BLaER1 (cell line): ENCODE measurements around the gene DNAH11.

Experiments
- H3K27ac ChIP-seq: shearing (Covaris generic); formaldehyde crosslinking; 2 replicates; pipeline ENCODE4 v1.8.1; 2022
- H3K27me3 ChIP-seq: shearing (Covaris generic); formaldehyde crosslinking; 2 replicates; pipeline ENCODE4 v1.8.1; 2022
- H3K36me3 ChIP-seq: shearing (Covaris generic); formaldehyde crosslinking; 2 replicates; pipeline ENCODE4 v1.8.1; 2022
- H3K4me1 ChIP-seq: shearing (Covaris generic); formaldehyde crosslinking; 2 replicates; pipeline ENCODE4 v1.8.1; 2022
- H3K4me2 ChIP-seq: shearing (Covaris generic); formaldehyde crosslinking; 2 replicates; pipeline ENCODE4 v1.8.1; 2022
- H3K4me3 ChIP-seq: shearing (Covaris generic); formaldehyde crosslinking; 2 replicates; pipeline ENCODE4 v1.8.1; 2022
- H3K9ac ChIP-seq: shearing (Covaris generic); formaldehyde crosslinking; 2 replicates; pipeline ENCODE4 v1.8.1; 2022
- H3K9me3 ChIP-seq: shearing (Covaris generic); formaldehyde crosslinking; 2 replicates; pipeline ENCODE4 v1.8.1; 2022
- H4K20me1 ChIP-seq: shearing (Covaris generic); formaldehyde crosslinking; 2 replicates; pipeline ENCODE4 v1.8.1; 2022
- Cebpa-rat ChIP-seq: shearing (Covaris generic); IDR thresholded peaks from 2 replicates; pipeline ENCODE4 v1.8.1; 2022

The DNAH11 gene

DNA sequence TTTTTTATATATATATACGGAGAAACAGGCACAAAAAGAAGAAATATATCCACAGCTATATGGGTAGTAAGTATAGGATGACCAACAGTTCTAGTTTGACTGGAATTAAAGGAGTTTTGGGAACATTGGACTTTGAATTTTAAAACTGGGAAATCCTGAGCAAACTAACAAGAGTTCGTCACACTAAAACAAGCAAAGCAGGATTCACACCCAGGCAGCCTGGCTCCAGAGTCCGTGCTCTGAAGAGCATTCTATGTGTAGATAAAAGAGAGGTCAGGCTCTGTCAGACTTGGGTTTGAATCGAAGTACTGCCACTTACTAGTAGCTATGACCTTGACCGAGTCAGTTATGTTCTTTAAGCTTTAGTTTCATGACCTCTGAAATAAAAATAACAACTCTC lies 191.0 kb downstream of the DNAH11 start:
- no peak overlapping the region for H3K9ac ChIP-seq
- no peaks in the 10 kb centered on the region for H3K4me1 ChIP-seq
- H3K27ac ChIP-seq: no peak overlapping the region
- H3K9me3 ChIP-seq: no peaks in the 10 kb centered on the region
- H3K4me2 ChIP-seq: no peak overlapping the region
- no peaks in the 10 kb centered on the region for H3K36me3 ChIP-seq
- H3K27me3 ChIP-seq: no peaks in the 10 kb centered on the region
- no peaks in the 10 kb centered on the region for H4K20me1 ChIP-seq
- TF ChIP-seq Cebpa-rat: no peak
- no peak overlapping the region for H3K4me3 ChIP-seq

DNA sequence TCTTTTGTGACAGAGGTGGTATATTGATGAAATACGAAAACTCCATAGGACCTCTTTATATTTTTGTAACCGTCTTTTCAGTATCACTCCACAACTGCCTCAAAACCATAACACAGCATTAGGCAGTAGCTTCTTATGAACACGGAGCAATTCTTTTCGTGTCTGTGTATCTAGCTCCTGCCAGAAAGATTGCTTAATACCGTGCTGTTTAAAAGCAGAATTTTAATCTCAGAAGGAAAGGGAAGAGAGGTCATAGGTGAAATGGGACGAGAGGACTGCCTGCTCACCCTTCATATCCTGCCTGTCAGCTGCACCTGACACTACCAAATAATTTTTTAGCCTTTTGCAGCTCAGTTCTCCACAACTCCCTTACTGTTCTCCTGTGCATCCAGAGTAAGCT lies 200.7 kb downstream of the DNAH11 start:
- H3K4me3 ChIP-seq: no peak overlapping the region
- H4K20me1 ChIP-seq: no peaks in the 10 kb centered on the region
- H3K9me3 ChIP-seq: no peaks in the 10 kb centered on the region
- no peak overlapping the region for H3K9ac ChIP-seq
- no peak overlapping the region for H3K4me2 ChIP-seq
- H3K4me1 ChIP-seq: no peaks in the 10 kb centered on the region
- H3K27ac ChIP-seq: no peak overlapping the region
- H3K36me3 ChIP-seq: no peaks in the 10 kb centered on the region
- no peak for TF ChIP-seq Cebpa-rat
- H3K27me3 ChIP-seq: no peaks in the 10 kb centered on the region

DNA sequence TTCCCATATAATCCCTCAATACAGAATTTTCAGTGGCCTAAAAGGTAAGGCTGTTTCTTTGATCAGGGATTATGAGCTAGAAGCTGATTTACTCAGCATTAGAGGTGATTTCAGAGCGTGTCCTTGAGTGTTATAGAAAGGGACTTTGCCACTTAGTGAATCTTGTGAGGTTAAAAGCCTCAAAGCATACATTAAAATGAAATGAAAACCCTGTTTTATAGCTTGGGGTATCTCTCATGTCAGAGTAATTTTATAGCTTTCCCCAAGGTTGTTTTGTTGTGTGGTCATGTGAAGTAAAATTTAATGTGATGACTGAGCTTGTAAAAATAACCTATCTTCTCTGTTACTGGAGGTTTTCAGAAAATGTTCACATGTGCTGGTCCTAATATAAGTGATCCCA lies 204.1 kb downstream of the DNAH11 start:
- H3K4me1 ChIP-seq: no peaks in the 10 kb centered on the region
- no peak overlapping the region for H3K9ac ChIP-seq
- no peaks in the 10 kb centered on the region for H3K27me3 ChIP-seq
- no peak for TF ChIP-seq Cebpa-rat
- H3K9me3 ChIP-seq: no peaks in the 10 kb centered on the region
- H4K20me1 ChIP-seq: no peaks in the 10 kb centered on the region
- no peak overlapping the region for H3K4me2 ChIP-seq
- H3K36me3 ChIP-seq: no peaks in the 10 kb centered on the region
- H3K4me3 ChIP-seq: no peak overlapping the region
- H3K27ac ChIP-seq: no peak overlapping the region

DNA sequence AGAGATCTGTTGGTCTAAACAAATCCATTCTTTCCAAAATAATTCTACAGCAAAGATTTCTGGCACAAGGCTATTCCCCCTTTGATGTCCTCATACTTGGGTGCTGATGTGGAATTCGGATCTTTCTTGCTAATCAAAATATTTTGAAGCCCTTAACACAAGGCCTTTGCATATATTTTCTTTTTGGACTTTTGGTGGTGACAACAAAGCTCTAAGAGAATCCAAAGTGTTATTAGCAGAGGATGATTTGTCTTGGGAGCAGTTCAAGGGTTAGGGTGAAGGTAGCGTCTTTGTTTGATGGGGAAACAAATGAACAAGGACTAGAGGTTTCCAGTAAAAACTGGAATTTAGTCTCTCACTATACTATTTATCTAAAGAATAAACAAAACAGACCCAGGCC lies 205.0 kb downstream of the DNAH11 start:
- Histone ChIP-seq H3K27ac (no peak overlapping the region), H3K4me1 (no peaks in the 10 kb centered on the region), H3K9me3 (no peaks in the 10 kb centered on the region), H3K4me3 (no peak overlapping the region), H3K27me3 (no peaks in the 10 kb centered on the region), H4K20me1 (no peaks in the 10 kb centered on the region), H3K36me3 (no peaks in the 10 kb centered on the region), H3K9ac (no peak overlapping the region), H3K4me2 (no peak overlapping the region)
- TF ChIP-seq Cebpa-rat: no peak

DNA sequence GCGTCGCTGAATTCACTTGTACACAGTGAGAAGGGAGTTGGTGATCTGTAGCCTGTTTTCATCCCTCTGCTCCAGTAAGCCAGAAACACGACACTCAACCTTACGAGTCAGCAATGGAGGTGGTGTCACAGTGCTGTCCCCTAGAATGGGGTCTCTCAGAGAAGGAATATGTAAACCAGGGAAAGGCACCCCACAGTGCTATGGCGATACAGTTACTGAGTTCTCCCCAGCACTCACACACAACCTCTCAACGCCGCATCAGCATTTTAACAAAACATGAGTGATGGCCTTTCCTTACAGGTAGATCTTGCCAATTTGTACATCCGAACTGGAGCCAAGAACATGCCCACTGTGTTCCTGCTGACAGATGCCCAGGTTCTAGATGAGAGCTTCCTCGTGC lies 206.5 kb downstream of the DNAH11 start:
- Histone ChIP-seq H4K20me1 (no peaks in the 10 kb centered on the region), H3K27ac (no peak overlapping the region), H3K4me2 (no peak overlapping the region), H3K36me3 (no peaks in the 10 kb centered on the region), H3K9ac (no peak overlapping the region), H3K4me1 (no peaks in the 10 kb centered on the region), H3K27me3 (no peaks in the 10 kb centered on the region), H3K4me3 (no peak overlapping the region), H3K9me3 (no peaks in the 10 kb centered on the region)
- TF ChIP-seq Cebpa-rat: no peak

DNA sequence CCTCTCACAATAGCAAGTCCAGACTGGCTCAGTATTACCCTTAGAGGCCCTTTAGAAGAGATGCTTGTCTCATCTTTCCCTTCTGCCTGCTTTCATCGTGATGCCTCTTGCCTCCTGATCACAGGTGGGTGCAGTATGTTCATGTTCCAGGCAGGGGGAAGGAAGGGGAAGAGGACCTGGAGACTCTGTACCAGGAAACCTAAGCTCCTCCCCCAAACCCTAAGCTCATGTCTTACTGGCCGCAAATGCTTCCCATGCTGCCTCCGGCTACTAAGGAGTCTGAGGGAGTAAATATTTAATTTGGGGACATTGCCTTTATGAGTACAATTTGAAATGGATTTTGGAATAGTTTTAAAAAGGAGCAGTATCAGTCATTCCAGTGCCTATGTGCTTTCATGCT lies 210.2 kb downstream of the DNAH11 start:
- Histone ChIP-seq H4K20me1 (no peaks in the 10 kb centered on the region), H3K27me3 (no peaks in the 10 kb centered on the region), H3K9ac (no peak overlapping the region), H3K4me2 (no peak overlapping the region), H3K4me1 (no peaks in the 10 kb centered on the region), H3K4me3 (no peak overlapping the region), H3K36me3 (no peaks in the 10 kb centered on the region), H3K27ac (no peak overlapping the region), H3K9me3 (no peaks in the 10 kb centered on the region)
- no peak for TF ChIP-seq Cebpa-rat

DNA sequence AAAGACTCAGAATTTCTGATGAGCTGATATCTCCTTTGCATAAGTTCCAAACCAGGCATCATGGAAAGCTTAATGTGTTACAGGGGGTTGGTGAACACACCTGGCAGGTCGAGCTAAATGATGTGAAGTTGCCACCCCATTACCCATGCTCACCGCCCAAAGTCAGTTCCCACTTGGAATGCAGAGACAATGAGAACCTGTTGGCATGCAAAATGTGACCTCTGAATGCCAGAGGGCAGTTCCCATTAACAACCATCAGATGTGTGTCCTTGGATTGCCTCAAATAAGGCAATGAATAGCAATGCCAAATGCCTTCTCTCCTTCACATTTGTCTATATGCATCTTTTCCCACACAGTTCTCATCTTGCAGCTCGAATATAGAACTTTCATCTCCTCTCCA lies 212.1 kb downstream of the DNAH11 start:
- H4K20me1 ChIP-seq: no peaks in the 10 kb centered on the region
- H3K9ac ChIP-seq: no peak overlapping the region

DNA sequence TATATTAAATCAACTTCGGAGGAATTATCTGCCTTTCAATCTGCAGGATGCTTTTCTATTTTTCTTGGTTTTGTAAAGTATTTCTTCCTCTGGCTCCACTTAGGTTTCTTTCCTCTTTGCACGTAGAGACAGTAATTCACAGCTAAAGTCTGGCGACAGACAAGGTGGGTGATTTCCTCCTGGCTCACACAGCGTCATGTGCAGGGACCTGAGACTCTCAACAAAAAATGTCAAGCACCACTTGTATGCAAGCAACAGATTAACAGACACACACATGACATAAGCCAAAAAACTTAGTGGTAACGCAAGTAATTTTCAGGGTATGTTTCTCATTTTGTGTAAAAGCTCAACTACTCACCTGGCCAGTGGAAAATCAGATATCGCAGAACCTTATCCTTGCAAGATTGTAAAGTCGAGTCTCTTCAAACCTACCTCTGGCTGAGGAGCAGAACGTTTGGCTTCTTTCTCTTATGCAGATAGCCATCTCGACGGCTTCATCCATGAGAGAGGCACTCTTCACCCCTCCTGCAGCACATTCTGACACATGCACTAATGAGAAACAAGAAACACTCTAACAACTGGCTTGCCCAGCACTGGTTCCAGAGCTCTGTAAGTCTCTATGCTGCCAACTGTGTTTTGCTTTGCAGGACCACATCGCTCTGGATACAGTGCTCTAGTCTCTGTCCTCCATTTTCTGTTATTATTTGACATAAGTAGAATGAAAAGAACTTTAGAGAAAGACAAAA lies 214.9 kb downstream of the DNAH11 start:
- H3K4me3 ChIP-seq: no peak overlapping the region
- no peaks in the 10 kb centered on the region for H3K9me3 ChIP-seq
- H3K36me3 ChIP-seq: no peaks in the 10 kb centered on the region
- no peaks in the 10 kb centered on the region for H4K20me1 ChIP-seq
- no peaks in the 10 kb centered on the region for H3K4me1 ChIP-seq
- no peak overlapping the region for H3K4me2 ChIP-seq
- H3K27ac ChIP-seq: no peak overlapping the region
- H3K27me3 ChIP-seq: no peaks in the 10 kb centered on the region
- H3K9ac ChIP-seq: no peak overlapping the region
- no peak for TF ChIP-seq Cebpa-rat

More for the DNA sequence above, 212.1 kb downstream of the DNAH11 start:
- Histone ChIP-seq H3K4me1 (no peaks in the 10 kb centered on the region), H3K4me3 (no peak overlapping the region), H3K4me2 (no peak overlapping the region), H3K9me3 (no peaks in the 10 kb centered on the region), H3K27me3 (no peaks in the 10 kb centered on the region), H3K36me3 (no peaks in the 10 kb centered on the region), H3K27ac (no peak overlapping the region)
- TF ChIP-seq Cebpa-rat: no peak

DNA sequence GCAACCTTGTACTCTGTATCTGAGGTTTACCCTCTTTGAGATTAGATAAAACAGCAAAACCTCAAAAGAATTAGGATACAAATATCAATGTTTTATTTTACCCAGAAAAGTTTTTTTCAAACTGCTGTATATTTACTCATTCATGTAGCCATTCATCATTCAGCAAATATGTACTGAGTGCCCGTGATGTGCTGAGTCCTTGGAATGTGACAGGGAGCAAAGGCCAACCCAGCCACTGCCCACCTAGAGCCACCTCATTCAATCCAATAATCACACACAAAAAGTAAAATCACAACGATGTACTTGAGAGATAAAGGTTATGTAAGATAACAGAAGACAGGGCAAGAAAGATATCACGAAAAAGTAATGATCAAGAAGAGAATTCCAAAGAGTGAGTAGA lies 215.4 kb downstream of the DNAH11 start:
- no peak overlapping the region for H3K4me3 ChIP-seq
- no peak overlapping the region for H3K9ac ChIP-seq
- H3K4me2 ChIP-seq: no peak overlapping the region
- no peaks in the 10 kb centered on the region for H3K27me3 ChIP-seq
- no peaks in the 10 kb centered on the region for H3K9me3 ChIP-seq
- no peaks in the 10 kb centered on the region for H4K20me1 ChIP-seq
- no peaks in the 10 kb centered on the region for H3K4me1 ChIP-seq
- no peaks in the 10 kb centered on the region for H3K36me3 ChIP-seq
- TF ChIP-seq Cebpa-rat: no peak
- no peak overlapping the region for H3K27ac ChIP-seq

DNA sequence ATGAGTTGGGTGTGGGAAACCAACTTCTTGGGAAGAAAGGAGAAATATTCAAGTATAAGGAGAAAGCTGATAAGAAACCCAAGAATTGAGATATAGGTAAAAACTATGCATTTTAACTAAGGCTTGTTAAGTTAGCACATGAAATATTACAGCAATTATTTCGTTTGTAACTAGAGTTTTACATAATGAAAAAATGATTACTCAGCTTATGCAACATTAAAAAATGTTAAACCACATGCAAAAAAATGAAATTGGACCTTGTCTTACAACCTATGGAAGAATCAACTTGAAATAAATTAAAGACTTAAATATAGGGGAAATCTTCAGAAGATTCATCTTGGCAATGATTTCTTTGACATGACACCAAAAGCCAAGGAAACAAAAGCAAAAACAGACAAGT lies 219.6 kb downstream of the DNAH11 start:
- Histone ChIP-seq H3K4me3 (no peak overlapping the region), H3K27me3 (no peaks in the 10 kb centered on the region), H3K27ac (no peak overlapping the region), H3K9ac (no peak overlapping the region), H3K9me3 (no peaks in the 10 kb centered on the region), H4K20me1 (no peaks in the 10 kb centered on the region), H3K4me1 (peaks cover 24% of the 10 kb centered on the region), H3K4me2 (no peak overlapping the region), H3K36me3 (no peaks in the 10 kb centered on the region)
- TF ChIP-seq Cebpa-rat: no peak

DNA sequence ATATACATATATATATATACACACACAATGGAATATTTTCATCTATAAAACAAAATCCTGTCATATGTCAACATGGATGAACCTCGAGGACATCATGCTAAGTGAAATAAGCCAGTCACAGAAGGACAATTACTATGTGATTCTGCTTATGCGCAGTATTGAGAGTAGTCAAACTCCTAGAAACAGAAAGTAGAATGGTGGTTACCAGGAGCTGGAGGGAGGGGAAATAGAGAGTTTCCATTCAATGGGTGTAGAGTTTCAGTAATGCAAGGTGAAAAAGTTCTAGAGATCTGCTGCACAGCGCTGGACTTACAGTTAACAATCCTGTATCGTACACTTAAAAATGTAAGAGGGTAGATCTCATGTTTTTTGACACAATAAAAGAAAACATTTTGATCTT lies 221.0 kb downstream of the DNAH11 start:
- no peaks in the 10 kb centered on the region for H3K36me3 ChIP-seq
- no peaks in the 10 kb centered on the region for H4K20me1 ChIP-seq
- no peak for TF ChIP-seq Cebpa-rat
- H3K4me2 ChIP-seq: no peak overlapping the region
- no peaks in the 10 kb centered on the region for H3K9me3 ChIP-seq
- H3K9ac ChIP-seq: no peak overlapping the region
- H3K27me3 ChIP-seq: no peaks in the 10 kb centered on the region
- H3K27ac ChIP-seq: no peak overlapping the region
- peaks cover 31% of the 10 kb centered on the region for H3K4me1 ChIP-seq
- no peak overlapping the region for H3K4me3 ChIP-seq
